Prostate gland (tissue), 2 donors: ENCODE measurements around the gene BIRC7. TPM values are rescaled to one million over a fixed set of nuclear protein-coding genes. Genes with fewer than 3 reads are reported as not detected.

Experiments
- DNase-seq: peaks from one replicate; pipeline ENCODE4 v3.0.0-alpha.2; 2019; ENCODE audit warnings: low spot score
- H3K27ac ChIP-seq, 2 donors: fragments of 200-600 bp; sonication (generic); 2 replicates each; pipeline ENCODE4 v1.5.1; 2017 to 2019
- H3K27me3 ChIP-seq: fragments of 200-600 bp; sonication (generic); replicated peaks from 2 replicates; pipeline ENCODE4 v1.5.1; 2019; ENCODE audit not compliant: insufficient read depth
- H3K36me3 ChIP-seq, 2 donors: fragments of 200-600 bp; sonication (generic); 1 replicate in 1 of 2; 2 replicates in 1 of 2; pipeline versions ENCODE4 v1.5.1 to v1.8.1; 2017 to 2019
- H3K4me1 ChIP-seq: fragments of 200-600 bp; sonication (generic); replicated peaks from 2 replicates; pipeline ENCODE4 v1.5.1; 2019
- H3K4me3 ChIP-seq, 2 donors: fragments of 200-600 bp; sonication (generic); 2 replicates each; pipeline ENCODE4 v1.5.1; 2017 to 2019
- H3K9me3 ChIP-seq: fragments of 200-600 bp; sonication (generic); 2 replicates; pipeline ENCODE4 v1.5.1; 2017
- POLR2A ChIP-seq: fragments of 450-650 bp; IDR thresholded peaks from one replicate; pipeline ENCODE4 v1.6.1; 2016; ENCODE audit warnings: antibody characterized with exemption, mild to moderate bottlenecking
- POLR2AphosphoS5 ChIP-seq: sonication (generic); formaldehyde crosslinking; IDR thresholded peaks from one replicate; pipeline ENCODE4 v1.6.1; 2017; ENCODE audit warnings: antibody characterized with exemption
- WGBS: methylation state at CpG from one replicate; pipeline ENCODE4 v1.1.5; 2018; 5-methylcytosine and 5-hydroxymethylcytosine counted together
- intact Hi-C: fragments of 100-400 bp; cut with DNase I; formaldehyde crosslinking; loops from one replicate; pipeline ENCODE4 v1.14.2; 2022
- total RNA-seq, 2 donors: library from RNA; depleted of rRNA; stranded (reverse); fragments of >200 nt; gene quantifications; one replicate each; pipeline ENCODE4 v1.1.0, GENCODE V29; 2016
- TF ChIP-seq, protein P1 (sequence below), 4 experiments: fragments of 200-600 bp in 2 of 4; fragments of 450-650 bp in 2 of 4; sonication (generic) in 2 of 4; IDR thresholded peaks; 1 replicate in 3 of 4; 2 replicates in 1 of 4; pipeline ENCODE4 v1.5.1; 2016 to 2019; ENCODE audit warnings: antibody characterized with exemption in 4 of 4, mild to moderate bottlenecking in 2 of 4, moderate library complexity in 2 of 4

BIRC7 gene
- total RNA-seq, 2 donors from 2014 or later, result not detected

DNA sequence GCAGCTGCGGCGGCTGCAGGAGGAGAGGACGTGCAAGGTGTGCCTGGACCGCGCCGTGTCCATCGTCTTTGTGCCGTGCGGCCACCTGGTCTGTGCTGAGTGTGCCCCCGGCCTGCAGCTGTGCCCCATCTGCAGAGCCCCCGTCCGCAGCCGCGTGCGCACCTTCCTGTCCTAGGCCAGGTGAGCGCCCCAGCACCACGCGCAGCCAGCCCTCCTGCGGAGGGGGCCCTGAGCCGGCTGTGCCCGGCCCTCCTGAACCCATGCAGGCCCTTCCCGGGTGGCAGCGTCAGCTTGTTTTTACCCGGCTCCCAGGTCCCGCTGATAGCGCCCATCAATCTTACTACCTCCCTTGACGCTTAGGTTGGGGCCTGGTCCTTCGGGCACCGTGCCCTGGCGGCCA lies 3.7 kb downstream of the BIRC7 start:
- H3K27ac ChIP-seq, result no peak overlapping the region
- DNase-seq, result no peak
- H3K4me1 ChIP-seq, result no peaks in the 10 kb centered on the region
- no peak overlapping the region for H3K4me3 ChIP-seq
- intact Hi-C loops, result no loop called here
- no peaks in the 10 kb centered on the region for H3K36me3 ChIP-seq
- H3K9me3 ChIP-seq, result no peaks in the 10 kb centered on the region
- peaks cover 2% of the 10 kb centered on the region for H3K27me3 ChIP-seq
- 90% methylated on average over 30 of the region's 30 CpGs for WGBS
- TF ChIP-seq POLR2AphosphoS5 (no peak), POLR2A (no peak)
- TF ChIP-seq, protein P1, sequence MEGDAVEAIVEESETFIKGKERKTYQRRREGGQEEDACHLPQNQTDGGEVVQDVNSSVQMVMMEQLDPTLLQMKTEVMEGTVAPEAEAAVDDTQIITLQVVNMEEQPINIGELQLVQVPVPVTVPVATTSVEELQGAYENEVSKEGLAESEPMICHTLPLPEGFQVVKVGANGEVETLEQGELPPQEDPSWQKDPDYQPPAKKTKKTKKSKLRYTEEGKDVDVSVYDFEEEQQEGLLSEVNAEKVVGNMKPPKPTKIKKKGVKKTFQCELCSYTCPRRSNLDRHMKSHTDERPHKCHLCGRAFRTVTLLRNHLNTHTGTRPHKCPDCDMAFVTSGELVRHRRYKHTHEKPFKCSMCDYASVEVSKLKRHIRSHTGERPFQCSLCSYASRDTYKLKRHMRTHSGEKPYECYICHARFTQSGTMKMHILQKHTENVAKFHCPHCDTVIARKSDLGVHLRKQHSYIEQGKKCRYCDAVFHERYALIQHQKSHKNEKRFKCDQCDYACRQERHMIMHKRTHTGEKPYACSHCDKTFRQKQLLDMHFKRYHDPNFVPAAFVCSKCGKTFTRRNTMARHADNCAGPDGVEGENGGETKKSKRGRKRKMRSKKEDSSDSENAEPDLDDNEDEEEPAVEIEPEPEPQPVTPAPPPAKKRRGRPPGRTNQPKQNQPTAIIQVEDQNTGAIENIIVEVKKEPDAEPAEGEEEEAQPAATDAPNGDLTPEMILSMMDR (IDR thresholded peaks at IDR 0.05), result no peak

DNA sequence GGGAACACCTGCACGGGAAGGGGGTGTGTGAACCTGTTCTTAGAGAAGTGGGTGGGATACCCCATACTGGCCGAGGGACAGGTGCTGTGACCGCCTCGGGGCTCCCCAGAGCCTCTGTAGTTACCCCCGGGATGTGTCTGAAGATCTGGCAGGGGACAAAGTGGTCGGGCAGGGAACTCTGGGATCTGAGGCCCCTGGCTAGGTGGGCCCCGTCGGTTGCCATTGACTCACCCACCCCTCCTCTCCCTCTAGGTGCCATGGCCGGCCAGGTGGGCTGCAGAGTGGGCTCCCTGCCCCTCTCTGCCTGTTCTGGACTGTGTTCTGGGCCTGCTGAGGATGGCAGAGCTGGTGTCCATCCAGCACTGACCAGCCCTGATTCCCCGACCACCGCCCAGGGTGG lies 4.3 kb downstream of the BIRC7 start:
- intact Hi-C loops, result no loop called here
- Histone ChIP-seq H3K4me3 (no peak overlapping the region), H3K27me3 (peaks cover 2% of the 10 kb centered on the region), H3K9me3 (no peaks in the 10 kb centered on the region), H3K4me1 (no peaks in the 10 kb centered on the region), H3K36me3 (no peaks in the 10 kb centered on the region), H3K27ac (no peak overlapping the region)
- DNase-seq, result no peak
- TF ChIP-seq POLR2AphosphoS5 (no peak), POLR2A (no peak)
- TF ChIP-seq, protein P1 (IDR thresholded peaks at IDR 0.05), result no peak
- WGBS, result 78% methylated on average over 5 of the region's 11 CpGs

DNA sequence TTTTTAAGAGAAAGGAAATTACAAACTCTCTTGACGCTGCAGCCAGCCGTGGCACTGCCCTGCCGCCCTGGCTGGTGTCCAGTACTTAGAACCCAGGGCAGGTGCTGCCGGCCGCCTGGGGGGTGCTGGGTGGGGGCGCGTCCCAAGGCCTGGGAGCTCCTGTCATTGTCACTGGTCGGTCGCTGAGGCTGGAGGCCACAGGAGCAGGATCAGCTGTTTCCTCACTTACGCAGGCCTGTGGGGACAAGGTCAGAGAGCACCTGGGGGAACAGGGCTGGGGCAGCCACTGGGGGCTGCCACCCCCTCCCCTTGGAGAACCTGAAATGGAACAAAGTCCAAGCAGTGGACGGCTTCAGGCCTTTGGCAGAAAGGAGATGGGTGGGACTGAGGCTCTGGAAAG lies 5.6 kb downstream of the BIRC7 start:
- no peak overlapping the region for H3K4me3 ChIP-seq
- no peaks in the 10 kb centered on the region for H3K9me3 ChIP-seq
- DNase-seq, result no peak
- 49% methylated on average over 10 of the region's 11 CpGs for WGBS
- H3K4me1 ChIP-seq, result no peaks in the 10 kb centered on the region
- no peaks in the 10 kb centered on the region for H3K36me3 ChIP-seq
- no peaks in the 10 kb centered on the region for H3K27me3 ChIP-seq
- intact Hi-C loops, result no loop called here
- TF ChIP-seq, protein P1 (IDR thresholded peaks at IDR 0.05), result no peak
- TF ChIP-seq POLR2AphosphoS5 (no peak), POLR2A (no peak)
- no peak overlapping the region for H3K27ac ChIP-seq

DNA sequence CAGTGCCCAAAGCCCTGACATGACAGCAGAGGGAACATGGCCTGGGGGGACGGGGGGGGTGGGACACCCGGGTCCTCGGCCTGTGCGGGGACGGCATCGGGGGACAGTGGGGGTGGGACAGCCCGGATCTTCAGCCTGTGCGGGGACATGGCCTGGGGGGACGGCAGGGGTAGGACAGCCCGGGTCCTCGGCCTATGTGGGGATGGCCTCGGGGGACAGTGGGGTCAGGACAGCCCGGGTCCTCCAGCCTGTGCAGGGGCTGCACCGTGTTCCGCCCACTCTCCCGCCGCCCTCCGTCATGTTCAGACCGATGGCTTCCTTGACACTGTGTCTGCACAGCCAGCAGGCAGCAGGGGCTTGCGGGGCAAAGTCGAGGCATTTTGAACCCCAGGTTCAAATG lies 7.0 kb downstream of the BIRC7 start:
- no peak overlapping the region for H3K27ac ChIP-seq
- no peak overlapping the region for H3K4me3 ChIP-seq
- H3K36me3 ChIP-seq, result no peaks in the 10 kb centered on the region
- no peak for DNase-seq
- no peak for TF ChIP-seq POLR2A
- no peak for TF ChIP-seq POLR2AphosphoS5
- TF ChIP-seq, protein P1 (IDR thresholded peaks at IDR 0.05), result no peak
- no peaks in the 10 kb centered on the region for H3K9me3 ChIP-seq
- H3K4me1 ChIP-seq, result no peaks in the 10 kb centered on the region
- WGBS, result 90% methylated on average over 20 of the region's 21 CpGs
- intact Hi-C loops, result no loop called here
- H3K27me3 ChIP-seq, result peaks cover 6% of the 10 kb centered on the region

DNA sequence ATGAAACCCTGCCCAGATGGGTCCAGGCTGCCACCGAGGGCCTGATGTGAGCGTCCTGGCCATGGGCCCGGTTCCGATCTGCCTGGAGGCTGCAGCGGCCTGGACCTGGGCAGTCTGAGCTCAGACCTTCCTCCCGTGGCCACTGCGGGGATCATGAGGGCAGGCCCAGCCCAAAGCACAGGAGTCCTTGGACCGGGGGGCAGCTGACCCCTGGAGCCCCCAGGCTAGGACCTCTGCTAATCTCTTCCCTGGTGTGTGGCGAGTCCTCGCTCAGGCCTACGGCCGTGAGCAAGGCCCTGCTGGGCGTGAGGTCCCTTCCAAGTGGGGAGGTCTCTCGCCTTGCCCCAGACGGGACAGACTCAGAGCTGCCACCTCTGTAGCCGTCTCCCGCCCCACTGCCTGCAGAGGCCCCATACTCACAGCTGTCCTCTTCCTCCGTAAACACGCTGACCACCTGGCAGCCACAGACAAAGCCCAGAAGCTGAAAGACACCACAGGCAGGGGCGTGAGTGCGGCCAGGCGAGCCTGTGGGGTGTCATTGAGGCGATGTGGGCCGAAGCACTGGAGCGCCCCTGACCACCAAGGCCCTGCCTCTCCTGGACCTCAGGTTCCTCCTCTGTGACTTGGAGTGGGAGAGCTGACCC lies 8.0 kb downstream of the BIRC7 start:
- Histone ChIP-seq H3K4me1 (no peaks in the 10 kb centered on the region), H3K27ac (no peak overlapping the region), H3K4me3 (no peak overlapping the region), H3K9me3 (no peaks in the 10 kb centered on the region), H3K27me3 (peaks cover 8% of the 10 kb centered on the region), H3K36me3 (no peaks in the 10 kb centered on the region)
- TF ChIP-seq POLR2A, result no peak
- TF ChIP-seq, protein P1 (IDR thresholded peaks at IDR 0.05), result no peak
- TF ChIP-seq POLR2AphosphoS5, result no peak
- intact Hi-C loops, result no loop called here
- WGBS, result 87% methylated on average over 24 of the region's 25 CpGs
- DNase-seq, result no peak
